Glomerular visceral epithelial cell (primary cell): ENCODE measurements around the gene STUM.
"Not testable (repeated sequence)": the region's sequence is repeated elsewhere in the genome, so short reads cannot be mapped to it uniquely, and the experiment has no call there.

Experiments used
- DNase-seq: peaks from one replicate; pipeline ENCODE4 v3.0.0-alpha.2; 2016; ENCODE audit errors: extremely low spot score

Gene STUM

GRCh38 chr1:226548256-226549093 is at the start of gene STUM:
TSS of gene STUM (plus strand) at chr1:226548764. CDS start at chr1:226548905, 141 bp downstream.
- DNase-seq = no peak

GRCh38 chr1:226499699-226500098 is 48.9 kb upstream of the STUM start:
- not testable (repeated sequence) for DNase-seq

GRCh38 chr1:226506021-226506420 is 42.5 kb upstream of the STUM start:
- no peak for DNase-seq

GRCh38 chr1:226506921-226507320 is 41.6 kb upstream of the STUM start:
- DNase-seq = no peak

- no peak for DNase-seq
Measured at GRCh38 chr1:226510453-226510852, 38.1 kb upstream of the STUM start.

GRCh38 chr1:226511296-226511695 is 37.3 kb upstream of the STUM start:
- DNase-seq = no peak

- DNase-seq = no peak
Measured at GRCh38 chr1:226512076-226512728, 36.4 kb upstream of the STUM start.

GRCh38 chr1:226518375-226518774 is 30.2 kb upstream of the STUM start:
- no peak for DNase-seq

- DNase-seq = no peak
Measured at GRCh38 chr1:226519135-226519534, 29.4 kb upstream of the STUM start.

- DNase-seq = no peak
Measured at GRCh38 chr1:226519716-226520598, 28.6 kb upstream of the STUM start.

GRCh38 chr1:226520640-226521355 is 27.8 kb upstream of the STUM start:
- no peak for DNase-seq

- DNase-seq = no peak
Measured at GRCh38 chr1:226523646-226524406, 24.7 kb upstream of the STUM start.

- no peak for DNase-seq
Measured at GRCh38 chr1:226524547-226524946, 24.0 kb upstream of the STUM start.

GRCh38 chr1:226525750-226526149 is 22.8 kb upstream of the STUM start:
- DNase-seq = no peak

- no peak for DNase-seq
Measured at GRCh38 chr1:226526801-226527595, 21.6 kb upstream of the STUM start.

GRCh38 chr1:226529891-226530290 is 18.7 kb upstream of the STUM start:
- no peak for DNase-seq

GRCh38 chr1:226530591-226530990 is 18.0 kb upstream of the STUM start:
- no peak for DNase-seq

GRCh38 chr1:226531360-226532093 is 17.0 kb upstream of the STUM start:
- no peak for DNase-seq

GRCh38 chr1:226532553-226532952 is 16.0 kb upstream of the STUM start:
- no peak for DNase-seq
